Activated CD8-positive, alpha-beta memory T cell treated with anti-CD3 and anti-CD28 coated beads, Interleukin-2, amount 10 ng/mL, durations not matched to agents 7 days and 5 days (primary cell): ENCODE results near the gene SLC66A3. TPM values are rescaled to one million over a fixed set of nuclear protein-coding genes. Genes with fewer than 3 reads are reported as not detected.

Experiments used
- ATAC-seq: fragments of 150-1000 bp; cut with Tn5 transposase; one replicate; pipeline ENCODE4 v1.10.0; 2021; ENCODE audit warnings: moderate library complexity
- CTCF ChIA-PET: fragments of 350-600 bp; sonication (Branson Sonifier 250); formaldehyde crosslinking; loops from one replicate; lab custom pipeline; 2021; ENCODE audit warnings: antibody characterized with exemption; lab: Charles Lee
- DNase-seq: peaks from one replicate; pipeline ENCODE4 v3.0.0-alpha.2; 2020
- H3K27ac Mint-ChIP-seq: one replicate; pipeline ENCODE4 v1.8.0; 2021; ENCODE audit warnings: mild to moderate bottlenecking, mixed read lengths
- H3K27me3 Mint-ChIP-seq: one replicate; pipeline ENCODE4 v1.8.0; 2021; ENCODE audit warnings: mixed read lengths
- H3K36me3 Mint-ChIP-seq: one replicate; pipeline ENCODE4 v1.8.0; 2021; ENCODE audit warnings: mild to moderate bottlenecking, mixed read lengths
- H3K4me1 Mint-ChIP-seq: one replicate; pipeline ENCODE4 v1.8.0; 2021; ENCODE audit warnings: mixed read lengths
- H3K4me3 Mint-ChIP-seq: one replicate; pipeline ENCODE4 v1.8.0; 2021; ENCODE audit warnings: mild to moderate bottlenecking, moderate library complexity, mixed read lengths
- H3K9me3 Mint-ChIP-seq: one replicate; pipeline ENCODE4 v1.8.0; 2022; ENCODE audit warnings: low read depth, mixed read lengths
- total RNA-seq, 2 experiments: library from RNA; stranded (reverse); gene quantifications; one replicate each; pipeline ENCODE4 v1.2.3, GENCODE V29; 2021

SLC66A3 gene
- total RNA-seq, 2 experiments from 2014 or later, result 9.9 to 15.9 TPM

- ATAC-seq, result no peak
- Mint-ChIP-seq H3K4me3 (no peak overlapping the region), H3K36me3 (peaks cover 26% of the 10 kb centered on the region), H3K9me3 (no peaks in the 10 kb centered on the region), H3K27me3 (no peaks in the 10 kb centered on the region), H3K4me1 (no peaks in the 10 kb centered on the region), H3K27ac (no peak overlapping the region)
- no peak for DNase-seq
- CTCF ChIA-PET, result no interaction called here
These were observed 58.7 kb downstream of the SLC66A3 start for GRCh38 chr2:11213975-11214374.

- CTCF ChIA-PET, result no interaction called here
- ATAC-seq (no peak), DNase-seq (no peak)
- Mint-ChIP-seq H3K4me3 (no peak overlapping the region), H3K9me3 (no peaks in the 10 kb centered on the region), H3K27me3 (no peaks in the 10 kb centered on the region), H3K36me3 (peaks cover 30% of the 10 kb centered on the region), H3K4me1 (no peaks in the 10 kb centered on the region), H3K27ac (no peak overlapping the region)
These were observed 59.5 kb downstream of the SLC66A3 start for GRCh38 chr2:11214770-11215169.

GRCh38 chr2:11215407-11215806 lies 60.1 kb downstream of the SLC66A3 start:
- Mint-ChIP-seq H3K27ac (no peak overlapping the region), H3K4me3 (no peak overlapping the region), H3K27me3 (no peaks in the 10 kb centered on the region), H3K36me3 (peaks cover 33% of the 10 kb centered on the region), H3K4me1 (no peaks in the 10 kb centered on the region), H3K9me3 (no peaks in the 10 kb centered on the region)
- ATAC-seq (no peak), DNase-seq (no peak)
- CTCF ChIA-PET, result no interaction called here

- H3K4me3 Mint-ChIP-seq, result no peak overlapping the region
- CTCF ChIA-PET, result interaction anchor here (0.7 to 0.8 kb wide), 2 partner anchors 227 to 388 kb away, joined by 3 read pairs; no protein-coding TSS in a partner anchor
- ATAC-seq (no peak), DNase-seq (no peak)
- H3K27ac Mint-ChIP-seq, result no peak overlapping the region
- H3K36me3 Mint-ChIP-seq, result peaks cover 24% of the 10 kb centered on the region
- no peaks in the 10 kb centered on the region for H3K27me3 Mint-ChIP-seq
- no peaks in the 10 kb centered on the region for H3K4me1 Mint-ChIP-seq
- no peaks in the 10 kb centered on the region for H3K9me3 Mint-ChIP-seq
These were observed 65.2 kb downstream of the SLC66A3 start for GRCh38 chr2:11220445-11220844.

- no peak for DNase-seq
- peaks cover 23% of the 10 kb centered on the region for H3K36me3 Mint-ChIP-seq
- no peaks in the 10 kb centered on the region for H3K4me1 Mint-ChIP-seq
- H3K27me3 Mint-ChIP-seq, result no peaks in the 10 kb centered on the region
- no peak for ATAC-seq
- no peaks in the 10 kb centered on the region for H3K9me3 Mint-ChIP-seq
- no peak overlapping the region for H3K27ac Mint-ChIP-seq
- no peak overlapping the region for H3K4me3 Mint-ChIP-seq
- CTCF ChIA-PET, result no interaction called here
These were observed 67.6 kb downstream of the SLC66A3 start for GRCh38 chr2:11222845-11223244.

GRCh38 chr2:11224887-11225286 lies 69.6 kb downstream of the SLC66A3 start:
- CTCF ChIA-PET, result interaction anchor here (1.3 kb wide), 1 partner anchor 10 kb away, joined by 5 read pairs; no protein-coding TSS in a partner anchor
- Mint-ChIP-seq H3K9me3 (no peaks in the 10 kb centered on the region), H3K36me3 (peaks cover 14% of the 10 kb centered on the region), H3K4me1 (no peaks in the 10 kb centered on the region), H3K4me3 (no peak overlapping the region), H3K27ac (no peak overlapping the region), H3K27me3 (no peaks in the 10 kb centered on the region)
- ATAC-seq (no peak), DNase-seq (no peak)

GRCh38 chr2:11227595-11227994 lies 72.3 kb downstream of the SLC66A3 start:
- no peaks in the 10 kb centered on the region for H3K27me3 Mint-ChIP-seq

More at GRCh38 chr2:11227595-11227994, 72.3 kb downstream of the SLC66A3 start:
- Mint-ChIP-seq H3K36me3 (peaks cover 8% of the 10 kb centered on the region), H3K4me3 (no peak overlapping the region), H3K9me3 (no peaks in the 10 kb centered on the region), H3K4me1 (no peaks in the 10 kb centered on the region), H3K27ac (no peak overlapping the region)
- ATAC-seq, result no peak
- DNase-seq, result no peak
- CTCF ChIA-PET, result interaction anchor here (1.3 kb wide), 1 partner anchor 10 kb away, joined by 3 read pairs; no protein-coding TSS in a partner anchor

Other genes with a start within 250 kb of the SLC66A3 start
- gene KCNF1, start 243.5 kb upstream of the SLC66A3 start, total RNA-seq, result not detected
- gene ROCK2, start 189.2 kb downstream of the SLC66A3 start, total RNA-seq, result 10 to 100 TPM; 19.4 to 22.3 TPM